ENCODE measurements around the gene ARMC9. TPM values are rescaled to one million over a fixed set of nuclear protein-coding genes. Genes with fewer than 3 reads are reported as not detected.

Gene ARMC9
- total RNA-seq, 2 donors from 2014 or later = 2.0 to 4.0 TPM

DNA sequence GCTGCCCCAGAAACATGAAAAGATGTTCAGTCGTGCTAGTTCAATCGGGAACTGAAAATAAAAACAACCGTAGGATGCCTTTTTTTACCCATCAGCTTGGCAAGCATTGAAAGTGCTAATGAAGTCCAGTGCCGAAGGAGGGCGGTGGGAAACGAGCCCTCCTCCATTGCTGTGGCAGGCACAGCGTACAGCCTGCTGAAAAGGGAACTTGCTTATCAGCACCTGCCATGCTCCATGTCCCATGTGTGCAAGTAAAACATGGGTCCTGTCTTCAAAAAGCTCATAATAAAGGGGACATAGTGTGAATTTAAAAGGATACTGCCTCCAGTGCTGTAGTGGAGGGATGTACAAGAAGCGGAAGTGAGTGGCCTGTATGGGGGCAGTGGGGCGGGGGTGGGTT is 82.4 kb downstream of the ARMC9 start:
- no peak for DNase-seq (ENCODE audit: low spot score in 2 of 2)
- Mint-ChIP-seq H3K27ac (no peak overlapping the region), H3K9me3 (no peaks in the 10 kb centered on the region), H3K36me3 (no peaks in the 10 kb centered on the region)
- ATAC-seq = no peak

DNA sequence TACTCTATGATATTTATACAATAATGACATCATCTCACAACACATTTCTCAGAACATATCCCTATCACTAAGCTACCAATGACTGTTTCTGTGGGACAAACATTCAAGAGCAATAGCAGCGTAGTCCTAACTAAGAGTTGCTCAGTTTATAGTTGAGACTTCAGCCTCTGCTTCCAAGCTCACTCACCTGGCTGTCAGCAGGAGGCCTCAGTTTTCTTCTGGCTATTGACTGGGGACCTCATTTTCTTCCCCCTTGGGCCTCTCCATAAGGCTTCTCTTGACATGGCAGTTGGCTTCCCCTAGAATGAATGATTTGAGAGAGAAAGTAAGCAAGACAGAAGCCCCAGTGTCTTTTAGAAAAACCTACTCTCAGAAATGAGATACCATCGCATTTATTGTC is 85.9 kb downstream of the ARMC9 start:
- no peaks in the 10 kb centered on the region for H3K9me3 Mint-ChIP-seq
- ATAC-seq (no peak), DNase-seq (ENCODE audit: low spot score in 2 of 2) (no peak)
- H3K27ac Mint-ChIP-seq = no peak overlapping the region
- no peaks in the 10 kb centered on the region for H3K36me3 Mint-ChIP-seq

DNA sequence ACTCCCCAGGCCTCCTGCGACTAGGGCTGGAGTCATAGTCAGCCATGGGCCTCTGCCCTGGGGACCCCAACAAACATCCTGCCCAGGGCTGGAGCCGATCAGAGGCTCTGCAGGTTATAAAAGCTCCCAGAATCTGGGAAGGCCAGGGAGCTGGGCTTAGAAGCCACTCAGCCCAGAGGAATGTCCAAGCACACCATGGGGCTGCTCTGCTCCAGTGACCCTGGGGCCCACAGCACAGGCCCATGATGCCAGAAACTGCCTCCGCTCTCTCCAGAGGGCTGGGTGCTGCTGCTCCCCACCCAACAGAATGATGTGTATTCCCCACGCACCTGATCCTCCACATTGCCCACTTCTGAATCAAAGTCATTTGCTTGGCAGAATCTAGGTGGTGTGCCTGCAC is 88.5 kb downstream of the ARMC9 start:
- DNase-seq (ENCODE audit: low spot score in 2 of 2) (no peak), ATAC-seq (no peak)
- no peaks in the 10 kb centered on the region for H3K36me3 Mint-ChIP-seq
- no peak overlapping the region for H3K27ac Mint-ChIP-seq
- H3K9me3 Mint-ChIP-seq = no peaks in the 10 kb centered on the region

DNA sequence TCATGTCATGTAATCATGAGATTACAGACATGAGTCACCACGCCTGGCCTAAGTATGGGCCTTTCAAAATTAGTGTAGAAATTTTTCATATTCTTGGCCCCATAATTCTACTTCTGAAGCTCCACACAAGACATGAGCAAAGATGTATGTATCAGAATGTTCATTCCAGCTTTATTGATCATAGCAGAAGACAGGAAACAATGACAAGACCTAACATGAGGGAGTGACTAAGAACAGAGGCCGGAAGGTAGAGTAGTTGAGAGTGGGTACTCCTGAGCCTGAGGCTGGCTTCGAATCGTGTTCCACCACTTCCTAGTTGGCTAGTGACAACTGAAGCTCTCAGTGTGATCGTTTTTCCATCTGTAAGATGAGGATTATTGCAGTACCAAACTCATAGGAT is 89.3 kb downstream of the ARMC9 start:
- no peak for DNase-seq (ENCODE audit: low spot score in 2 of 2)
- peak; percentile 28 to 54 for ATAC-seq
- no peaks in the 10 kb centered on the region for H3K36me3 Mint-ChIP-seq

DNA sequence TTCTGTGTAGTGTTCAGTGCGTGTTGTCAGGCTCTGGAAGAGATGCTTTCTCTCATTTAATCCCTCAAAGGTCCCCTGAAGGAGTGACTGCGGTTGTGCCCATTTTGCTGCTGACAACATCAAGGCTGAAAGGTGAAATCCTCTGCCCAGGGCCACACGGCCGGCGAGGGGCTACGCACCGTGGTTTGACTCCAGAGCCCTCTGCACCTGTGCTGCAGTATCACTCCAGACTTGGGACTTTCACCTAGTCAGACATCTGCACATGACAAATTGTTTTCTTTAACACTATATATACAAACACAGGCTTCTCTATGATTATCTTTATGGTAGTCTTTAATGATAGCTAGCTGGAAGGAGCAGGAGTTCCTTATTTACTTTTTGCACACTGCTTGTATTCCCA is 90.2 kb downstream of the ARMC9 start:
- Mint-ChIP-seq H3K36me3 (no peaks in the 10 kb centered on the region), H3K9me3 (no peaks in the 10 kb centered on the region), H3K27ac (no peak overlapping the region)
- ATAC-seq (no peak), DNase-seq (ENCODE audit: low spot score in 2 of 2) (no peak)

More for the DNA sequence above, 89.3 kb downstream of the ARMC9 start:
- H3K27ac Mint-ChIP-seq = no peak overlapping the region
- H3K9me3 Mint-ChIP-seq = no peaks in the 10 kb centered on the region

DNA sequence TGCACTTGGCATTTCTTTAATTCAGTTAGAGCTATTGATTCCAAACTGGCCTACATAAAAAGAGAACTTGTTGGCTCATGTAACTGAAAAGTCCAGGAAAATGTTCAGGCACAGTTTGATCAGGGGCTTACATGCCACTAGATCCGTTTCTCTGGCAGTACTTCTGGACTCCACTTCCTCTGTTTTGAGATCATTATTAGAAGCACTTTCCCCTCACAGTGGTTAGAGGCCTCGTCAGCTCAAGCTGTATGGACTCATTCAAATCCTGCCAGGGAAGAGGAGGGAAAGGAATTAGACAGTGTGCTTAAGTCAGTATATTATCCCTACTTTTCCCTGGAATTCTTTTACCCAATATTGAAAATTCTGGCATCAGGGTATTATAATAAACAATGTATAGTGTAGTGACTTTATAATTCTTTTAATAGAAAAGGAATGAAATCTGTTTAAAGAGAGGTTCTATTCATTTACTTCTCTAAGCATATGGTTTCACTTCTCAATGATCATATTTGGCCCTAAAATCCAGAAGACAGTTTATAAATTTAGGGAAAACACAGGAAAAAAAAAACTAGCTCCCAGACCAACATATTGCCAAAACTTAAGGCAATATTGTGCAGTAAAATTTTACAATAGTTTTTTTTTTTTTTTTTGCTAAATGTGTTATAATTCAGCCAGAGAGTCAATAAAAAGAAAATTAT is 92.0 kb downstream of the ARMC9 start:
- no peak for ATAC-seq
- Mint-ChIP-seq H3K27ac (no peak overlapping the region), H3K36me3 (no peaks in the 10 kb centered on the region), H3K9me3 (no peaks in the 10 kb centered on the region)
- no peak for DNase-seq (ENCODE audit: low spot score in 2 of 2)

DNA sequence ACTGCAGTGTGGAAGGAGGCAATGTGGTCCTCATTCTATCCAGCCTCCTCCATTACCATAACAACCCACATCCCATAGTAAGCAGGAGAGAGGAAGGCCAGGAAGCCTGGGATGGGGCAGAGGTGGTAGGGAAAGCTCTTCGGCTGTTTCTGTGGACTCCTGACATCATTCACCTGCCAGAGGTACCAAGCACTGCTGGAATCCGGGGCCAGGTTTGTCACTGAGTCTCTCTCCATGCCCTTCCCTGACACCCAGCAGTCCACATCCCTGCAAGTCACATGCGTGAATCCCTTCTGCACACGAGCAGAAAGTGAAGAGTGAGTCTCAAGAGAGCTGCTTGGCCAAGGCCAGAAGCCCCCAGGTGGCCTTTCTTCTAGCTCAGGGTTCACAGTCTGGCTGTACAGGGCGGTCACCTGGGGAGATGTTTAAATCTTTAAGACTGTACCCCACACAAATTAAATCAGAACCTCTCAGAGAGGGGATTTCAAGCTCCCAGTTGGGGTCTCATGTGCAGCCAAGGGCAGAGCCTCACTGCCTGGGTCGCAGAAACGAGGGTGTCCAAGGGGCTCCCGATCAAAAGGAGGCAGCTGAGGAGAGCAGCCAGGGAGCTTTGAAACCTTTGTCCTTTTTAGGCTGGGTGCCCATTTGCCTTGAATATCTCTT is 94.2 kb downstream of the ARMC9 start:
- no peak overlapping the region for H3K27ac Mint-ChIP-seq
- no peaks in the 10 kb centered on the region for H3K9me3 Mint-ChIP-seq
- ATAC-seq (no peak), DNase-seq (ENCODE audit: low spot score in 2 of 2) (no peak)
- no peaks in the 10 kb centered on the region for H3K36me3 Mint-ChIP-seq

DNA sequence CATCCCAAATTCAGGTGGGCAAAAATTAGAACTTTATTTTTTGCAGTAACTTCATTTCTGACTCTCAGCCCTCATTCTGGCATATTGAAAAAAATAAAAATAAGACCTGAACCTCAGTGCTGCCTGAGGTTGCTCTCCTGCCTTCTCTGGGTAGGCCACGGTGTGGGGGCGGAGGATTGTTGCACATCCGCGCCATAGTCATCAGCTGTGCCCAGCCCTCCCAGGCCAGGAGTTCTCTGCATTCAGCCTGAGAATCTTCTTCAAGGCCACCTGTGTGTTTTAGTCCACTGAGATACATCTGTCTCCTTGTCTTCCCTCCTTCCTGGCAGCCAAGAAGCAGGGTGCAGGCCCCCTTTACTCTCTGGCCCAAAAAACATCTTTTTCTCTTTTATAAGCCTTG is 94.7 kb downstream of the ARMC9 start:
- Mint-ChIP-seq H3K27ac (no peak overlapping the region), H3K36me3 (no peaks in the 10 kb centered on the region), H3K9me3 (no peaks in the 10 kb centered on the region)
- ATAC-seq (no peak), DNase-seq (ENCODE audit: low spot score in 2 of 2) (no peak)

DNA sequence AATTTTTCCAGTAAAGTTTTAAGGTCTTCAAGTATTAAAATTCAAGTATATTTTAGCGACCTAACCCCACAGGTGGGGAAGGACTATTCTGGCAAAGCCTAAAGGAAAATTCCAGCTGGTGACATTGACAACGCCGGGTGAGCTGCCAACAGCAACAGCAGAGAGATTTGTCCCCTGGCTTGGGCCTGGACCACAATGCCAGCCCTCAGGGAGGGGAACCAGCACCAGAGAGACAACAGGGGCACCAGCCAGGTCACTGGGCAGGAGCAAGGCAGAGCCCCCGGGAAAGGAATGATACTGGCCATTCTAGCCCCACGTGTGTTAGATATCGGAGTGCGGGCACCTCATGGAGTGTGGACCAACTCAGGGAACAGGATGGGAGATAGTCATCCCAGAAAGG is 95.7 kb downstream of the ARMC9 start:
- Mint-ChIP-seq H3K27ac (peak overlapping the region in 1 of 2 donors; percentile 13), H3K36me3 (no peaks in the 10 kb centered on the region), H3K9me3 (no peaks in the 10 kb centered on the region)
- DNase-seq (ENCODE audit: low spot score in 2 of 2) (no peak), ATAC-seq (no peak)

DNA sequence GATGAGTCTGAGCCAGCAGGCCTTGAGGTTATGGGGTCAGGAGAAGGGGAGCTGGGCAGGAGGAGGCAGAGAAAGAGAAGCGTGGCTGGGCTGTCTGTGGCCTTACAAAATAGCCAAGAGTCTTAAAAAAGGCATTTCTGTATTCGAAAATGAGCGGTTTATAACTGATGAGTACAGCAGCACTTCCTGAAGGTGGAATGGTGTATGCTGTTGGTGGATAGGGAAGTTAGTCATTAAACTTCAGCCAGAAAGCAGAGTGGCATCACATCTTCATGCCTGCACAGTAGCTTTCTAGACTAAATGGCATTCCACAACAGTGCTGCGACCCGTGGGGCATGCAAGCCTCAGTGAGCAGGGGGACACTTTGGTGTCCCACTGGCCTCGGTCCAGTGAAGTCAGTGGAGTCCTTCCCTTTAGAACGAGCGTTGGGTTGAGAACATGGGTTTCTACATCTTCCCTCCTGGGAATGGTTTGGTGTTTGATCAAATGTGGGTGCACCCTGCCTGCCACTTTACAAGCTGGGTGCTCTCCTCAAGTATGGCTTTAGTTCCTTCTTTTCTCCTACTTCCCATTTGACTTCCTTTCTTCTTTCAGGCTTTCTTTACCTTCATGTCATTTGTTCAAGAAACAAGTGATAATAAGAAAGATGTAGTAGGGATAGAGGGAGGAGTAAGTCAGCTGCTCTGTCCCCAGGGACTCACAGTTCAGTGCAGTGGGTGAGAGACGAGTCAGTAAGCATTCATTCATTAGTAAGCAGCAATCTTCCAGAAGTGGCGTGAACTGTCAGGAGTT is 96.3 kb downstream of the ARMC9 start:
- DNase-seq (ENCODE audit: low spot score in 2 of 2) (no peak), ATAC-seq (no peak)
- Mint-ChIP-seq H3K27ac (peak overlapping the region in 1 of 2 donors; percentile 13), H3K9me3 (no peaks in the 10 kb centered on the region), H3K36me3 (no peaks in the 10 kb centered on the region)

DNA sequence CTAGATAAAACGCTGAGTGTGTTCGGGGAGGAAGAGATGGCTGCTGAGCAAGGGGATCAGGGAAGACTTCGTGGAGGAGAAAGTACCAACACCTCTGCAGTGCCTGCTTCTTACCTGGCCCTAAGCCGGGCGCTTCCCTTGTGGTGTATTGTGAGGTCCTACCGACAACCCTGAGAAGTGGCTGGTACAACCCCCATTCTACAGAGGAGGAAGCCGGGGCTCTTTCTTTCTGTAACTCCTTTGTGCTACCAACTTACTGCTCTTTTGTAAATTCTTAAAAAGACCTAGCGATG is 96.9 kb downstream of the ARMC9 start:
- Mint-ChIP-seq H3K9me3 (no peaks in the 10 kb centered on the region), H3K27ac (no peak overlapping the region), H3K36me3 (no peaks in the 10 kb centered on the region)
- ATAC-seq (no peak), DNase-seq (ENCODE audit: low spot score in 2 of 2) (no peak)

DNA sequence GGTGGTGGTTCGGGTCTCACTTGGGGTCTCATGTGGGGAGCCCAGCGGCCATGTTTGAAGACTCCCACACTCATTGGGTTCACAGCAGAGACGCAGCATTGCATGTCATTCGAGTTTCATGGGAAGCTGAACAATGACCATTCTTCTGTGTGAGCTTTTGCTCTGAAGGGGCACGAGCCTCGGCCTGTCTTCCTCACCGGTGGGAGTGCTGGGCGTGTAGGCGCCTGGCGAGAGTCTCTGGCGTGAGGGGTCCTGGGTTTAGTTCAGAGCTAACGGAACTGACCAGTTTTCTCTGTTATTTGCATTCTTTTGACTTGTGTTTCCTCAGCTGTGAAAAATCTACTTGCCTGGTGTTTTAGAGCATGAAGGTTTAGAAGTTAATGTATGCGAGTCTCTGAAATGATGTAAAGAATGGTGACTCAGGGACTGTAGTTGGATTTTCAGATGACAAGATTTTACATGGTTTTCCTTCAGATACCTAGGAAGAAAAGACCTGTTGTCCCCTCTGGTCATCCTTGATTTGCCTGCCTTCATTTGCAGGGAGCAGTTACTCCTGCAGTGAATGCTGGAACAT is 98.1 kb downstream of the ARMC9 start:
- no peaks in the 10 kb centered on the region for H3K9me3 Mint-ChIP-seq
- DNase-seq (ENCODE audit: low spot score in 2 of 2) (no peak), ATAC-seq (no peak)
- no peak overlapping the region for H3K27ac Mint-ChIP-seq
- H3K36me3 Mint-ChIP-seq = no peaks in the 10 kb centered on the region

DNA sequence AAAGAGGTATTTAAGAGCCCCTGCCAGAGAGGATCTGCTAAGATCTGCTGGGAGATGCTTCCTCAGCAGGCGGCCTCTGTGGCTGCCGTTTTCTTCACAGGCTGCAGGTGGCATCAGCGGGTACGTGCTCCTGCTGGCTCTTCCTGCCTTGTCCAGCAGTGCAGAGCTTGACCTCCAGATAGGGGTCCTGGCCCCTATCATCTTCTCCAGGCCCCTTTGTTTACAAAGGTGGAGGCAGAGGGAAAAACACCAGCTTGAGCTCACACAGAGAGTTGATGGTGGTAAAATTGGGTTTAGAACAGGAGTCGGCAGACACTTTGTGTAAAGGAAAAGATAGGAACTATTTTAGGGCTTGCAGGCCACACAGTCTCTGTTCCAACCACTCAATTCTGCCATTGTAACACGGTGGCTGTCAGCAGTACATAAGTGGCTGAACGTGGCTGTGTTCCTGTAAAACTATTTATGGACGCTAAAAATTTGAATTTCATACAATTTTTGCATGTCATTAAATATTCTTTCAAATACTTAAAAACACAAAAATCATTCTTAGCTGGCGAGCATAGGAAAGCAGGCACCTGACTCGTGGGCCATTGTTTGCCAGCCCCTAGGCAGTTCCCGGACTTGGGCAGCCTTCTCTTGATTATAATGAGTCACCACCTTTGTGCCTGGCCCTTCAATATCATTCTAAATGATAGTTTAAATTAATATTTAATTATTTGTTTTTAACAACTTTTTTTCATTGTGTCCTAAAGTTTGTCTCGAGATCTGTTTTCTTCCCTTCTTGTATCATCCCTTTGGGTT is 98.9 kb downstream of the ARMC9 start:
- no peaks in the 10 kb centered on the region for H3K36me3 Mint-ChIP-seq
- no peak overlapping the region for H3K27ac Mint-ChIP-seq
- DNase-seq (ENCODE audit: low spot score in 2 of 2) (peak in 1 of 2 donors; percentile 19), ATAC-seq (no peak)
- no peaks in the 10 kb centered on the region for H3K9me3 Mint-ChIP-seq

DNA sequence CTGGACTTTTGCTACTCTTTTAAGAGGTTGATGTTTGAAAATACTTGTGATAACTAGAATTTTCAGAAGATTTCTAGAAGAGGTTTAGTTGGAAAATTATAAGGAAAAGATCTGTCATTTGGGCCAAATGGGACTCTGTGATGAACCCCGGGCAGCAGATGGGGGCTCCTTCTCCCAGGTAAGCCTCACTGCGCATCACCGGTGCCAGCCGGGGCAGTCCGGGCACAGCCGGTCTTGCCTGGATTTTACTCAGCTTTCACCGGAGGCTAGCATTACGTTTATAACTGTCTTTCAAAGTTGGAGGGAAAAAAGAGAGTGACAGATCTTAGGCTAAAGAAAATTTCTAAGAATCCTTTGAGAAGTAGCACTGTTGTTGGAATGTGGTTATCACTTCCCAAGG is 99.7 kb downstream of the ARMC9 start:
- H3K36me3 Mint-ChIP-seq = no peaks in the 10 kb centered on the region
- peak overlapping the region in 1 of 2 donors; percentile 27 for H3K27ac Mint-ChIP-seq
- H3K9me3 Mint-ChIP-seq = no peaks in the 10 kb centered on the region
- no peak for ATAC-seq
- DNase-seq (ENCODE audit: low spot score in 2 of 2) = no peak

DNA sequence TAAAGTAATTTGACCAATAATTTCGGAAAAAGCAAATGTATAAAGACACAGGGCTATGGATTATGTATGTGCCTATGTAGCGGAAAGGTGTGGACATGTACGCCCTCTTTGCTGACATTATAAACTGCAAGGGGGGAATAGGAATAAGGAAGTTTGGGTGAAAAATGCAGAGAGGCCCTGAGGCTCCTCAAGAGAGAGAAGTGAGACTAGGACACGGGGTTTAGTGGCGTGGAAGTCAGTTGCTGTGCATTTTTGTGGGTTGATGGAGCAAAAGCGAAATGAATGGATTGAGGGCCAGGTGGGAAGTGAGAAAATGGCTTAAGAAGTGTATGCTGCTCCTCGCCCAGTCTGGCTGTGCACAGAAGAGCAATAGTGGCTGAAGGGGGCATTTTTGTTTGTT is 100.8 kb downstream of the ARMC9 start:
- DNase-seq (ENCODE audit: low spot score in 2 of 2) = no peak
- ATAC-seq = no peak
- H3K27ac Mint-ChIP-seq = no peak overlapping the region
- H3K9me3 Mint-ChIP-seq = no peaks in the 10 kb centered on the region
- no peaks in the 10 kb centered on the region for H3K36me3 Mint-ChIP-seq

DNA sequence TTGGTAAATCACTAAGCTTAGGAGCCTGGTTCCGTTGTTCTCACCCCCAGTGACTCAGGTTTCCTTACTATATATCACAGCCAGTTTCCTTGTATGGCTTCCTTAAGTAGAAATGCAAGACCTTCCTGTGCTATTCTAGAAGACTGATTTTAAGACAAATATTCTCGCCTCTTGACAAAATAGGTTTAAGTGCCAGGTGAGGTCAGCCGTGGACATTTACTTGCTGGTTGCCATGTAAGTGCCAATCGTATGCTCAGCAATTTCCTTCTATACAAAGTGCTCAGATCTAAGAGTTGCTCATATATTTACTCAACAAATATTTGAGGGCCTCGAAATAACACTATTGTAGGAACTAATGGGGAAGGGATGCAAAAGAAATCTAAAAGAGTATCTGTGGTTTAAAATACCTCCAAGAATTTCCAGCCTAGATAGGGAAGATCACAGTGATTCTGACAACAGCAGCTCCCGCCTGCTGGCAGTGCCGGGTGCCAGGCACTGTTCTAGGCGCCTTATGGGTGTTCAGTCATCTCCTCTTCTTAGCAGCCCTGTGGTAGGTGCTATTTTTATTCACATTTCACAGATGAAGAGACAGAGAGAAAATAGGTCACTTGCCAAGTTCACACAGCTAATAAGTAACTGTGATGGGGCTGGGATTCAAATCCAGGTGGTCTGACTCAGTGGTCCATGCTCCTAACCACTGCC is 101.7 kb downstream of the ARMC9 start:
- H3K9me3 Mint-ChIP-seq = no peaks in the 10 kb centered on the region
- DNase-seq (ENCODE audit: low spot score in 2 of 2) (no peak), ATAC-seq (no peak)
- no peaks in the 10 kb centered on the region for H3K36me3 Mint-ChIP-seq
- no peak overlapping the region for H3K27ac Mint-ChIP-seq

Data from activated naive CD4-positive, alpha-beta T cell treated with anti-CD3 and anti-CD28 coated beads, Interleukin-2, amount 50 U/mL, for 72 hours (primary cell).